Tibial nerve (tissue), 3 donors: ENCODE results near the gene RAB30.

ENCODE experiments used
- POLR2A ChIP-seq, 2 donors: fragments of 450-650 bp; IDR thresholded peaks; one replicate each; pipeline ENCODE4 v1.6.1; 2017; ENCODE audit warnings: antibody characterized with exemption in 2 of 2, mild to moderate bottlenecking in 2 of 2, moderate library complexity in 2 of 2
- TF ChIP-seq, protein P1 (sequence below), 5 experiments: fragments of 200-600 bp in 3 of 5; fragments of 450-650 bp in 2 of 5; sonication (generic) in 3 of 5; IDR thresholded peaks; one replicate each; pipeline ENCODE4 v1.5.1; 2016 to 2019; ENCODE audit warnings: antibody characterized with exemption in 5 of 5, mild to moderate bottlenecking in 3 of 5, moderate library complexity in 2 of 5

- TF ChIP-seq, protein P1, sequence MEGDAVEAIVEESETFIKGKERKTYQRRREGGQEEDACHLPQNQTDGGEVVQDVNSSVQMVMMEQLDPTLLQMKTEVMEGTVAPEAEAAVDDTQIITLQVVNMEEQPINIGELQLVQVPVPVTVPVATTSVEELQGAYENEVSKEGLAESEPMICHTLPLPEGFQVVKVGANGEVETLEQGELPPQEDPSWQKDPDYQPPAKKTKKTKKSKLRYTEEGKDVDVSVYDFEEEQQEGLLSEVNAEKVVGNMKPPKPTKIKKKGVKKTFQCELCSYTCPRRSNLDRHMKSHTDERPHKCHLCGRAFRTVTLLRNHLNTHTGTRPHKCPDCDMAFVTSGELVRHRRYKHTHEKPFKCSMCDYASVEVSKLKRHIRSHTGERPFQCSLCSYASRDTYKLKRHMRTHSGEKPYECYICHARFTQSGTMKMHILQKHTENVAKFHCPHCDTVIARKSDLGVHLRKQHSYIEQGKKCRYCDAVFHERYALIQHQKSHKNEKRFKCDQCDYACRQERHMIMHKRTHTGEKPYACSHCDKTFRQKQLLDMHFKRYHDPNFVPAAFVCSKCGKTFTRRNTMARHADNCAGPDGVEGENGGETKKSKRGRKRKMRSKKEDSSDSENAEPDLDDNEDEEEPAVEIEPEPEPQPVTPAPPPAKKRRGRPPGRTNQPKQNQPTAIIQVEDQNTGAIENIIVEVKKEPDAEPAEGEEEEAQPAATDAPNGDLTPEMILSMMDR (IDR thresholded peaks at IDR 0.05), result no peak
- TF ChIP-seq POLR2A (IDR thresholded peaks at IDR 0.05), result no peak
These were observed 35.0 kb downstream of the RAB30 start for GRCh38 chr11:83036701-83037100.
